ENCODE data around the gene PTPN22. TPM values are rescaled to one million over a fixed set of nuclear protein-coding genes. Genes with fewer than 3 reads are reported as not detected.

Gene PTPN22
- total RNA-seq, 1 donor from 2014 or later = 2.3 TPM

DNA sequence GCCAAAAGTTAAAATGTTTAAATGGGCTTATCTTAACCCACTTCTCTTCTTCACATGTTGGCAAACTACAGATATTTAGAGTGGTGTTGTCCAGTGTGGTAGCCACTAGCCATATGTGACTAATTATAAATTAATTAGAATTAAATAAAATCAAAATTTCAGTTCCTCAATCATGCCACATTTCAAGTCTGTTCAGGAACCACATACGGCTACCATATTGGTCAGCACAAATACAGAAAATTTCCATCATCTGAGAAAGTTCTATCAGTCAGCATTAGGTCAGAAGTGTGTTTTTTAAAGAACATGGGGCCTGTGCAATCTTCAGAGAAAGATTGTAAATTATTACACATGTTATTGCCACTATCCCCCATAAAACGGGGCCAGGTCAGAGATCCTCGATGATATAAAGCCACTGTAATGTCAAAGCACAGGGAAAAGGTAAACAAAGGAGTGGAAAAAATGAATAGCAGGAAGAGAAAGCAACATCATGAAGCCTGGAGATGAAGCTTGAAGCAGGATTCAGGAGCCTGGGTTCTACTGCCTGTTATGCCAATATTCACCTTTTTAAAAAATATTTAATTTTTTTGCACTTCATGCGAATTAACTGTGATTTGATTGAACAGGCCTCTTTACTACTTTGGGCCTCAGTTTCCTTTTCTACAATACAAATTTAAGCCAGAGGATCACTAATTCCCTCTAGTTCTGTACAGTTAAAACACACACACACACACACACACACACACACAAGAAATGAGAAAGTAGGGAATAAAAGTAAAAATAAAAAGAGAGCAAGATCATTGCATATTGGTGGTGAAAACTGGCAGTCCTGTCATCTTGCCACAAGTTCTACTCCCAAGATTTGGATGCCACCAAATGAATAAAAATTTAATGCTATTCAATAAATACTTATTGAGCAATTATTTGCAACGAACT, 61.6 kb downstream of the PTPN22 start:
- peak overlapping the region; percentile 82 to 91 for H3K4me3 ChIP-seq
- no peaks in the 10 kb centered on the region for H3K9me3 ChIP-seq
- intact Hi-C loops (cut with DNase I) = loop anchor here (5.0 kb wide), 1 partner anchor 1093 kb away; the partner anchor contains the start of gene PPM1J
- H3K27me3 ChIP-seq = no peaks in the 10 kb centered on the region
- H3K27ac ChIP-seq = no peak overlapping the region
- peaks cover 0 to 5% of the 10 kb centered on the region in 2 donors for H3K4me1 ChIP-seq
- H3K36me3 ChIP-seq = no peaks in the 10 kb centered on the region
- TF ChIP-seq, protein P1, sequence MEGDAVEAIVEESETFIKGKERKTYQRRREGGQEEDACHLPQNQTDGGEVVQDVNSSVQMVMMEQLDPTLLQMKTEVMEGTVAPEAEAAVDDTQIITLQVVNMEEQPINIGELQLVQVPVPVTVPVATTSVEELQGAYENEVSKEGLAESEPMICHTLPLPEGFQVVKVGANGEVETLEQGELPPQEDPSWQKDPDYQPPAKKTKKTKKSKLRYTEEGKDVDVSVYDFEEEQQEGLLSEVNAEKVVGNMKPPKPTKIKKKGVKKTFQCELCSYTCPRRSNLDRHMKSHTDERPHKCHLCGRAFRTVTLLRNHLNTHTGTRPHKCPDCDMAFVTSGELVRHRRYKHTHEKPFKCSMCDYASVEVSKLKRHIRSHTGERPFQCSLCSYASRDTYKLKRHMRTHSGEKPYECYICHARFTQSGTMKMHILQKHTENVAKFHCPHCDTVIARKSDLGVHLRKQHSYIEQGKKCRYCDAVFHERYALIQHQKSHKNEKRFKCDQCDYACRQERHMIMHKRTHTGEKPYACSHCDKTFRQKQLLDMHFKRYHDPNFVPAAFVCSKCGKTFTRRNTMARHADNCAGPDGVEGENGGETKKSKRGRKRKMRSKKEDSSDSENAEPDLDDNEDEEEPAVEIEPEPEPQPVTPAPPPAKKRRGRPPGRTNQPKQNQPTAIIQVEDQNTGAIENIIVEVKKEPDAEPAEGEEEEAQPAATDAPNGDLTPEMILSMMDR (IDR thresholded peaks at IDR 0.05) = no peak
- DNase-seq (ENCODE audit: low spot score in 2 of 2) = no peak

DNA sequence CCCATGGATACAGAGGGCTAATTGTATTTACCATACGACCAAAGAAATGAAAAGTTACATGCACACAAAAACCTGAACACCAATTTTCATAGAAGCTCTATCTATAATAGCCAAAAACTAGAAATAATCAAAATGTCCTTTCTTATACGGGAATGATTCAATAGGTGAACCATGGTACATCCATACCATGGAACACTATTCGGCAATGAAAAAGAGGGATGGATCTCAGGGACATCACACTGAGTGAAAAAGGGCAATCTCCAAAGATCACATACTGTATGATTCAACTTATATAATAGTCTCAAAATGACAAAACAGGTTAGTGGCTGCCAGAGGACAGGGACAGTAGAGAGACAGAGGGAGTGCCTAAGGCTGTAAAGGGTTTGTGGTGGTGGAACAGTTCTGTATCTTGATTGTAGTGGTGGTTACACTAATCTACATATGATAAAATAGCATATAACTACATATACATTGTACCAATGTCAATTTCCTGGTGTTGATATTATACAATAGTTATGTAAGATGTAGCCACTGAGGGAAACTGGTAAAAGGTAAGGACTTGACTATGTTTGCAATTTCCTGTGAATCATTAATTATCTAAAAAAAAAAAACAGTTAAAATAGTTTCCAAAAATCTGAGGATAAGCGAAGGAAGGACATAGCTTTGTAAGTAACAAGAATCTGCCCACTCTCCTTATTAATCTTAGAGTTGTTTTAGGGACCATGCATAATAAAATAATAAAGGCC, 62.9 kb downstream of the PTPN22 start:
- Histone ChIP-seq H3K36me3 (no peaks in the 10 kb centered on the region), H3K27me3 (no peaks in the 10 kb centered on the region), H3K4me1 (peaks cover 0 to 16% of the 10 kb centered on the region in 2 donors), H3K4me3 (peak overlapping the region in 1 of 2 donors; percentile 91), H3K27ac (no peak overlapping the region), H3K9me3 (no peaks in the 10 kb centered on the region)
- no peak for DNase-seq (ENCODE audit: low spot score in 2 of 2)
- intact Hi-C loops (cut with DNase I) = no loop called here
- TF ChIP-seq, protein P1 (IDR thresholded peaks at IDR 0.05) = no peak

DNA sequence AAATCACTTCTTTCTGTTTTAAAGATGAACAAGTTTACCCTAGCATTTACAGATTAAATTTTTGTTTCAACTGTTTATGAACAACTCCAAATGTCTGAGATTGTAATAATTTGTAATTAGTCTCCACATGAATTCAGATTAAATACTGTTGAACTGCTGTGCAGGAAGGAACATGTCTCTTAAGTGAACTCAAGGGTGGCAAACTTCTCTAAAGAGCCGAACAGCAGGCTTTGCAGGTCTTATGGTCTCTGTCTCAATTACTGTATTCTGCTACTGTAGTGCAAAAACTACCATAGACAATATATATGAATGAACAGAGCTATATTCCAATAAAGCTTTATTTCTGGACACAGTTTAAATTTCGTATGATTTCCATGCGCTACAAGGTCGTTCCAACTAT, 65.9 kb downstream of the PTPN22 start:
- Histone ChIP-seq H3K27ac (no peak overlapping the region), H3K4me1 (peaks cover 0 to 18% of the 10 kb centered on the region in 2 donors), H3K9me3 (no peaks in the 10 kb centered on the region), H3K36me3 (no peaks in the 10 kb centered on the region), H3K27me3 (no peaks in the 10 kb centered on the region), H3K4me3 (no peak overlapping the region)
- intact Hi-C loops (cut with DNase I) = no loop called here
- TF ChIP-seq, protein P1 (IDR thresholded peaks at IDR 0.05) = no peak
- no peak for DNase-seq (ENCODE audit: low spot score in 2 of 2)

DNA sequence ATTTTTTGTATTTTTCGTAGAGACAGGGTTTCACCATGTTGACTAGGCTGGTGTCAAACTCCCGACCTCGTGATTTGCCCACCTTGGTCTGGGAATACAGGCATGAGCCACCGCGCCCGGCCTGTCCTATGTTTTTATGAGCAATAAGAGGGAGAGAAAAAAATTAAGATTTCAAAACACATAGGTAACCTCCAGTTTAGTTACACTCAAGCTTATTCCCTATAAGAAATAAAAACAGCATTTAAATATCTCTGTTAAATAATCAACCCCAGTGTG, 66.3 kb downstream of the PTPN22 start:
- intact Hi-C loops (cut with DNase I) = no loop called here
- TF ChIP-seq, protein P1 (IDR thresholded peaks at IDR 0.05) = no peak
- no peak overlapping the region for H3K4me3 ChIP-seq
- no peaks in the 10 kb centered on the region for H3K27me3 ChIP-seq
- H3K9me3 ChIP-seq = no peaks in the 10 kb centered on the region
- H3K36me3 ChIP-seq = no peaks in the 10 kb centered on the region
- H3K27ac ChIP-seq = no peak overlapping the region
- DNase-seq (ENCODE audit: low spot score in 2 of 2) = no peak
- H3K4me1 ChIP-seq = peaks cover 0 to 18% of the 10 kb centered on the region in 2 donors

DNA sequence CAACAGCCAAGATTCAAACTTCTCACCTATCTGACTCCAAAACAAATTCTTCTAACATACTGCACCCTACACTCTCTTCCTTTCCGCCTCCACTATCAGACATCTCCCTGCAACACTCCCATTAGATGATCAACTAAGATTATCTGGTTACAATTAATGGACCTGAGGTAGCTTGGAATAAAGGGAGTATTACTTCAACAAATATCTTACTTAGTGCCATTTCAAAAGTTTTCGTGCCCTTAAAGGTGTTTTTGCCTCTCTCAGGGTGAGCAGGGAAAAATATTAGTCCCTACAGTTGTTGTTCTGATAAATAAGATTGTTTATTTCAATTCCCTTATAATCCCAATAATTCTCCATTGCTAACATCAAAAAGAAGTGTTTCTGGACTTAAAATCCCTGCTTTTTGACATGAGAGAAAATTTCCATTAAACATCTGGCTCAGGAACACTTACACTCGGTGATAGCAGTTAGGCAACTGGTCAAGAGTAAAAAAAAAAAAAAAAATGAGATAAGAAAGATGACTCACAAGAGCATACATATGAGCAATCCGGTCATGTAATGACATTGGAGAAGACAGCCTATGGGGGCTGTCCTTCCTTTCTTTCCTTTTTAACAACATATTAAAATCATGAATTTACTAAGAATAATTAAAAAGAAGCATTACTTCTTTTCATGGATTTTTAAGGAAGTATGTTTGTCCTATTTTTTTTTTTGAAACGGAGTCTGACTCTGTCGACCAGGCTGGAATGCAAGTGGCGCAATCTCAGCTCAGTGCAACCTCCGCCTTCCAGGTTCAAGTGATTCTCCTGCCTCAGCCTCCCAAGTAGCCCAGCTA, 66.9 kb downstream of the PTPN22 start:
- intact Hi-C loops (cut with DNase I) = no loop called here
- Histone ChIP-seq H3K9me3 (no peaks in the 10 kb centered on the region), H3K4me3 (no peak overlapping the region), H3K27ac (peak overlapping the region in 1 of 2 donors; percentile 20), H3K4me1 (peaks cover 0 to 18% of the 10 kb centered on the region in 2 donors), H3K27me3 (no peaks in the 10 kb centered on the region), H3K36me3 (no peaks in the 10 kb centered on the region)
- TF ChIP-seq, protein P1 (IDR thresholded peaks at IDR 0.05) = no peak
- DNase-seq (ENCODE audit: low spot score in 2 of 2) = no peak
